Upper lobe of left lung (tissue), 4 donors: ENCODE measurements around the gene GPR18.
A peak's percentile ranks its signal among the peaks of the same experiment; 100 is the strongest.

ENCODE experiments used
- EP300 ChIP-seq, 4 donors: sonication (generic); formaldehyde crosslinking; IDR thresholded peaks; one replicate each; pipeline ENCODE4 v1.5.1; 2017; ENCODE audit warnings: antibody characterized with exemption in 4 of 4, control low read depth in 2 of 4
- TF ChIP-seq, protein P1 (sequence below), 6 experiments: fragments of 450-650 bp in 4 of 6; fragments of 200-600 bp in 2 of 6; sonication (generic) in 2 of 6; IDR thresholded peaks; one replicate each; pipeline ENCODE4 v1.5.1; 2016 to 2019; ENCODE audit warnings: antibody characterized with exemption in 6 of 6

DNA sequence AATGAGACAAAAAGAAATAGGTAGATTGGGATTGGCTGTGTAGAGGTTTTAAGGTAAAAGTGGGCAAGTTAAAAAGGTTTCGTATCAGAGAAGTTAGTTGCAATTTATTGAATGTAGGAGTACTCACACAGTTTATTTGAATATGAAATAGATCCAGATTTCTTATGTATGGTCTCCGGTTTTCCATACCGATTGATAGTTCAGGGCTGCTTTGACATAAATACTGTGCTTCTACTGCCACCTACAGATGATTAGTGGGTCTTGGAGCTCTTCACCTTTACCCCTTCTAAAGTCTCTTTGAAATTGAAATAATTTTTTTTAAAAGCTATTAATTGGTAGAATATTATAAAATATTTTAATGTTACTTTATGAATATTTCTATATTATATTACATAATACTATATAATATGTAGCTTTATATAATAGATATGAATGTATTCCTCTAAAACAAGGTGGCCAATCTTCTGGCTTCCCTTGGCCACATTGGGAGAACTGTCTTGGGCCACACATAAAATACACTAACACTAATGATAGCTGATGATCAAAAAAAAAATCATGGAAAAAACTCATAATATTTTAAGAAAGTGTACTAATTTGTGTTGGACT, 7.7 kb upstream of the GPR18 start:
- TF ChIP-seq EP300 (IDR thresholded peaks at IDR 0.05) = no peak
- TF ChIP-seq, protein P1, sequence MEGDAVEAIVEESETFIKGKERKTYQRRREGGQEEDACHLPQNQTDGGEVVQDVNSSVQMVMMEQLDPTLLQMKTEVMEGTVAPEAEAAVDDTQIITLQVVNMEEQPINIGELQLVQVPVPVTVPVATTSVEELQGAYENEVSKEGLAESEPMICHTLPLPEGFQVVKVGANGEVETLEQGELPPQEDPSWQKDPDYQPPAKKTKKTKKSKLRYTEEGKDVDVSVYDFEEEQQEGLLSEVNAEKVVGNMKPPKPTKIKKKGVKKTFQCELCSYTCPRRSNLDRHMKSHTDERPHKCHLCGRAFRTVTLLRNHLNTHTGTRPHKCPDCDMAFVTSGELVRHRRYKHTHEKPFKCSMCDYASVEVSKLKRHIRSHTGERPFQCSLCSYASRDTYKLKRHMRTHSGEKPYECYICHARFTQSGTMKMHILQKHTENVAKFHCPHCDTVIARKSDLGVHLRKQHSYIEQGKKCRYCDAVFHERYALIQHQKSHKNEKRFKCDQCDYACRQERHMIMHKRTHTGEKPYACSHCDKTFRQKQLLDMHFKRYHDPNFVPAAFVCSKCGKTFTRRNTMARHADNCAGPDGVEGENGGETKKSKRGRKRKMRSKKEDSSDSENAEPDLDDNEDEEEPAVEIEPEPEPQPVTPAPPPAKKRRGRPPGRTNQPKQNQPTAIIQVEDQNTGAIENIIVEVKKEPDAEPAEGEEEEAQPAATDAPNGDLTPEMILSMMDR (IDR thresholded peaks at IDR 0.05) = peak in 5 of 6 experiments; percentile 47 to 65 (median 61)
